NT2/D1 (cell line): ENCODE data around the gene DDX51.

Experiments
- SUZ12 ChIP-seq: IDR thresholded peaks from 2 replicates; pipeline ENCODE4 v1.6.1; 2011; ENCODE audit not compliant: insufficient read length, insufficient read depth; ENCODE audit errors: extremely low read depth
- YY1 ChIP-seq: IDR thresholded peaks from 2 replicates; pipeline ENCODE4 v1.6.1; 2011; ENCODE audit not compliant: insufficient read length, insufficient read depth
- ZNF274 ChIP-seq: IDR thresholded peaks from 2 replicates; pipeline ENCODE4 v1.6.1; 2011; ENCODE audit warnings: mild to moderate bottlenecking, low read depth, low read length

- TF ChIP-seq ZNF274 (no peak), YY1 (no peak), SUZ12 (no peak)
These were observed 11.9 kb upstream of the DDX51 start for GRCh38 chr12:132155771-132156572.
